Stimulated activated CD4-positive, alpha-beta T cell treated with anti-CD3 and anti-CD28 coated beads, TNF-alpha, amount 100 ng/mL, for 48 hours (primary cell): ENCODE data around the gene KIAA0513.
"Not testable (repeated sequence)": the region's sequence is repeated elsewhere in the genome, so short reads cannot be mapped to it uniquely, and the experiment has no call there.

ENCODE experiments used
- DNase-seq, 3 donors: peaks; one replicate each; pipeline ENCODE4 v3.0.0-alpha.2; 2020; ENCODE audit warnings: low read depth in 3 of 3

Gene KIAA0513

GRCh38 chr16:85028685-85029407 is 1.3 kb downstream of the KIAA0513 start:
- DNase-seq: peak; percentile 46 to 72 (median 65)

GRCh38 chr16:85029408-85029784 is 1.8 kb downstream of the KIAA0513 start:
- DNase-seq: peak; percentile 39 to 57 (median 50)

GRCh38 chr16:85029981-85030401 is 2.4 kb downstream of the KIAA0513 start:
- no peak for DNase-seq

GRCh38 chr16:85031451-85031850 is 3.9 kb downstream of the KIAA0513 start:
- no peak for DNase-seq

GRCh38 chr16:85032187-85032586 is 4.6 kb downstream of the KIAA0513 start:
- DNase-seq: not testable (repeated sequence)

- no peak for DNase-seq
Measured at GRCh38 chr16:85033171-85033570, 5.6 kb downstream of the KIAA0513 start.

- no peak for DNase-seq
Measured at GRCh38 chr16:85034591-85035433, 7.2 kb downstream of the KIAA0513 start.

GRCh38 chr16:85036236-85037049 is 8.8 kb downstream of the KIAA0513 start:
- no peak for DNase-seq

GRCh38 chr16:85037050-85037410 is 9.4 kb downstream of the KIAA0513 start:
- DNase-seq: no peak

GRCh38 chr16:85037721-85038120 is 10.1 kb downstream of the KIAA0513 start:
- no peak for DNase-seq

- DNase-seq: no peak
Measured at GRCh38 chr16:85040685-85041084, 13.1 kb downstream of the KIAA0513 start.

- no peak for DNase-seq
Measured at GRCh38 chr16:85041219-85042166, 13.9 kb downstream of the KIAA0513 start.

GRCh38 chr16:85042167-85042526 is 14.6 kb downstream of the KIAA0513 start:
- DNase-seq: no peak

GRCh38 chr16:85042606-85043005 is 15.0 kb downstream of the KIAA0513 start:
- no peak for DNase-seq

- DNase-seq: no peak
Measured at GRCh38 chr16:85045077-85045476, 17.5 kb downstream of the KIAA0513 start.

GRCh38 chr16:85045641-85046471 is 18.3 kb downstream of the KIAA0513 start:
- DNase-seq: no peak

GRCh38 chr16:85046472-85046916 is 18.9 kb downstream of the KIAA0513 start:
- no peak for DNase-seq

- DNase-seq: no peak
Measured at GRCh38 chr16:85046931-85047866, 19.6 kb downstream of the KIAA0513 start.

- DNase-seq: no peak
Measured at GRCh38 chr16:85047867-85048455, 20.4 kb downstream of the KIAA0513 start.
